ENCODE measurements around the gene HRG. TPM values are rescaled to one million over a fixed set of nuclear protein-coding genes. Genes with fewer than 3 reads are reported as not detected.
A peak's percentile ranks its signal among the peaks of the same experiment; 100 is the strongest.

The HRG gene
- total and polyA plus RNA-seq, 2 donors (not counting 1 experiment from before 2014, with no cell fraction given): not detected

GRCh38 chr3:186617036-186617946 lies 48.5 kb upstream of the HRG start:
- no peak overlapping the region for H3K27ac Mint-ChIP-seq
- Histone ChIP-seq H3K9me3 (ENCODE audit: control extremely low read depth in 1 of 3, control insufficient read depth in 2 of 3, insufficient read depth in 1 of 3, low read length in 2 of 3) (no peaks in the 10 kb centered on the region), H3K4me2 (replicated peaks; ENCODE audit: low read depth, low read length, poor library complexity, severe bottlenecking) (peak overlapping the region; percentile 59), H3K27me3 (replicated peaks in 1 of 4; ENCODE audit: control extremely low read depth in 1 of 4, control insufficient read depth in 3 of 4, insufficient read depth in 4 of 4, low read length in 3 of 4) (peaks cover 0 to 35% (median 9%) of the 10 kb centered on the region in 4 experiments), H3K79me2 (ENCODE audit: control insufficient read depth, insufficient read depth, low read length) (no peaks in the 10 kb centered on the region), H2AFZ (ENCODE audit: insufficient read depth, low read depth, low read length, poor library complexity, severe bottlenecking) (peak overlapping the region; percentile 67), H4K20me1 (ENCODE audit: control insufficient read depth, insufficient read depth, low read length, poor library complexity, severe bottlenecking) (no peaks in the 10 kb centered on the region), H3K36me3 (replicated peaks in 1 of 2; ENCODE audit: control extremely low read depth in 1 of 2, control insufficient read depth in 1 of 2, extremely low read depth in 1 of 2, insufficient read depth in 2 of 2, low read length in 1 of 2) (no peaks in the 10 kb centered on the region), H3K9ac (ENCODE audit: low read length) (peak overlapping the region; percentile 14), H3K4me1 (ENCODE audit: control insufficient read depth in 2 of 2, insufficient read depth in 2 of 2, low read length in 2 of 2) (peaks cover 19% of the 10 kb centered on the region in 2 donors), H3K27ac (ENCODE audit: low read length in 2 of 2) (no peak overlapping the region), H3K4me3 (ENCODE audit: control extremely low read depth in 1 of 5, extremely low read depth in 1 of 5, insufficient read depth in 1 of 5, low read depth in 2 of 5, low read length in 4 of 5) (peak overlapping the region in 2 of 5 experiments; percentile 29 to 30)
- H3K9me3 Mint-ChIP-seq (ENCODE audit: insufficient read depth): no peaks in the 10 kb centered on the region
- peaks cover 58% of the 10 kb centered on the region for H3K27me3 Mint-ChIP-seq
- TF ChIP-seq EZH2 (IDR thresholded peaks at IDR 0.05; ENCODE audit: borderline replicate concordance, insufficient read depth, low read depth, low read length, poor library complexity, severe bottlenecking): no peak
- TF ChIP-seq, protein P1, sequence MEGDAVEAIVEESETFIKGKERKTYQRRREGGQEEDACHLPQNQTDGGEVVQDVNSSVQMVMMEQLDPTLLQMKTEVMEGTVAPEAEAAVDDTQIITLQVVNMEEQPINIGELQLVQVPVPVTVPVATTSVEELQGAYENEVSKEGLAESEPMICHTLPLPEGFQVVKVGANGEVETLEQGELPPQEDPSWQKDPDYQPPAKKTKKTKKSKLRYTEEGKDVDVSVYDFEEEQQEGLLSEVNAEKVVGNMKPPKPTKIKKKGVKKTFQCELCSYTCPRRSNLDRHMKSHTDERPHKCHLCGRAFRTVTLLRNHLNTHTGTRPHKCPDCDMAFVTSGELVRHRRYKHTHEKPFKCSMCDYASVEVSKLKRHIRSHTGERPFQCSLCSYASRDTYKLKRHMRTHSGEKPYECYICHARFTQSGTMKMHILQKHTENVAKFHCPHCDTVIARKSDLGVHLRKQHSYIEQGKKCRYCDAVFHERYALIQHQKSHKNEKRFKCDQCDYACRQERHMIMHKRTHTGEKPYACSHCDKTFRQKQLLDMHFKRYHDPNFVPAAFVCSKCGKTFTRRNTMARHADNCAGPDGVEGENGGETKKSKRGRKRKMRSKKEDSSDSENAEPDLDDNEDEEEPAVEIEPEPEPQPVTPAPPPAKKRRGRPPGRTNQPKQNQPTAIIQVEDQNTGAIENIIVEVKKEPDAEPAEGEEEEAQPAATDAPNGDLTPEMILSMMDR (IDR thresholded peaks at IDR 0.05): peak; percentile 95
- ATAC-seq (ENCODE audit: low read depth) (peak; percentile 95), DNase-seq (peak; percentile 86)
- WGBS (ENCODE audit: insufficient coverage): 17% methylated on average over 24 of the region's 31 CpGs
- CTCF ChIA-PET: interaction anchor here (0.6 to 11.3 kb wide), 63 partner anchors 8 to 957 kb away, joined by 3 to 237 read pairs (median 5); partner anchors contain the start of genes DNAJB11, EIF4A2 and HRG
- H3K4me3 Mint-ChIP-seq: peak overlapping the region; percentile 74
- POLR2A ChIA-PET: interaction anchor here (1.5 to 3.0 kb wide), 2 partner anchors 155 to 166 kb away, joined by 6 to 21 read pairs; partner anchors contain the start of gene EIF4A2
- intact Hi-C loops (cut with micrococcal nuclease): loop anchor here (1.0 to 5.0 kb wide), 6 partner anchors 190 to 674 kb away; partner anchors contain the start of gene RFC4
- H3K4me1 Mint-ChIP-seq: peaks cover 13% of the 10 kb centered on the region
